Suprapubic skin (tissue), 4 donors: ENCODE measurements around the gene ADI1. TPM values are rescaled to one million over a fixed set of nuclear protein-coding genes. Genes with fewer than 3 reads are reported as not detected.

ENCODE experiments used
- DNase-seq, 2 donors: peaks; one replicate each; pipeline ENCODE4 v3.0.0-alpha.2; 2019; ENCODE audit warnings: low spot score in 2 of 2
- H3K27ac ChIP-seq: fragments of 200-600 bp; sonication (generic); one replicate; pipeline ENCODE4 v1.5.1; 2019
- H3K27me3 ChIP-seq: fragments of 200-600 bp; sonication (generic); one replicate; pipeline ENCODE4 v1.5.1; 2019
- H3K36me3 ChIP-seq: fragments of 200-600 bp; sonication (generic); one replicate; pipeline ENCODE4 v1.5.1; 2019
- H3K4me1 ChIP-seq: fragments of 200-600 bp; sonication (generic); one replicate; pipeline ENCODE4 v1.5.1; 2019
- H3K4me3 ChIP-seq: fragments of 200-600 bp; sonication (generic); one replicate; pipeline ENCODE4 v1.5.1; 2019; ENCODE audit warnings: mild to moderate bottlenecking
- H3K9me3 ChIP-seq: fragments of 200-600 bp; sonication (generic); one replicate; pipeline ENCODE4 v1.5.1; 2019
- CTCF ChIP-seq, 2 donors: fragments of 200-600 bp in 1 of 2; fragments of 450-650 bp in 1 of 2; sonication (generic) in 1 of 2; IDR thresholded peaks; one replicate each; pipeline ENCODE4 v1.5.1; 2016 to 2019; ENCODE audit warnings: antibody characterized with exemption in 2 of 2, mild to moderate bottlenecking in 1 of 2, moderate library complexity in 1 of 2
- EP300 ChIP-seq: sonication (generic); formaldehyde crosslinking; IDR thresholded peaks from one replicate; pipeline ENCODE4 v1.6.1; 2017; ENCODE audit warnings: antibody characterized with exemption
- POLR2A ChIP-seq, 2 donors: fragments of 450-650 bp; IDR thresholded peaks; one replicate each; pipeline ENCODE4 v1.6.1; 2017; ENCODE audit warnings: antibody characterized with exemption in 2 of 2, mild to moderate bottlenecking in 2 of 2, moderate library complexity in 2 of 2
- POLR2AphosphoS5 ChIP-seq, 3 donors: sonication (generic); formaldehyde crosslinking; IDR thresholded peaks; one replicate each; pipeline ENCODE4 v1.6.1; 2017; ENCODE audit warnings: antibody characterized with exemption in 3 of 3
- WGBS: methylation state at CpG from one replicate; pipeline ENCODE4 v1.1.5; 2018; 5-methylcytosine and 5-hydroxymethylcytosine counted together
- total RNA-seq, 4 donors: library from RNA; depleted of rRNA; stranded (reverse); fragments of >200 nt; gene quantifications; one replicate each; pipeline ENCODE4 v1.1.0, GENCODE V29; 2016

The ADI1 gene
- total RNA-seq, 4 donors from 2014 or later, result 39.2 to 54.4 (median 45.4) TPM

- WGBS, result 82% methylated on average over 9 of the region's 9 CpGs
- peaks cover 69% of the 10 kb centered on the region for H3K36me3 ChIP-seq
- no peak for TF ChIP-seq EP300
- no peak for TF ChIP-seq POLR2AphosphoS5 (IDR thresholded peaks at IDR 0.05)
- no peak for TF ChIP-seq POLR2A (IDR thresholded peaks at IDR 0.05)
- TF ChIP-seq CTCF (IDR thresholded peaks at IDR 0.05), result no peak
- peaks cover 5% of the 10 kb centered on the region for H3K4me1 ChIP-seq
- H3K4me3 ChIP-seq, result no peak overlapping the region
- DNase-seq, result no peak
- H3K9me3 ChIP-seq, result no peaks in the 10 kb centered on the region
- H3K27me3 ChIP-seq, result no peaks in the 10 kb centered on the region
- H3K27ac ChIP-seq, result no peak overlapping the region
These were observed 71.5 kb downstream of the ADI1 start for GRCh38 chr2:3447789-3448317.

Other genes with a start within 250 kb of the ADI1 start
- gene EIPR1, start 141.7 kb downstream of the ADI1 start, total RNA-seq, result 10 to 100 TPM; 29.0 to 37.5 (median 30.7) TPM
- gene TRAPPC12, start 139.8 kb downstream of the ADI1 start, total RNA-seq, result 100 to 1,000 TPM in 3 of 4 donors, 10 to 100 TPM in 1; 90.2 to 248 (median 157) TPM
- gene RNASEH1, start 38.8 kb upstream of the ADI1 start, total RNA-seq, result 10 to 100 TPM in 3 of 4 donors, 1 to 10 TPM in 1; 9.8 to 18.1 (median 15.4) TPM
- 1,000 to 10,000 TPM; 1,595 to 3,203 (median 2,542) TPM for gene RPS7, start 55.7 kb upstream of the ADI1 start, total RNA-seq
- gene COLEC11, start 75.6 kb upstream of the ADI1 start, total RNA-seq, result under 1 TPM in 2 of 4 donors, not detected in 2; 0.39 to 0.68 TPM
- not detected for gene ALLC, start 138.7 kb upstream of the ADI1 start, total RNA-seq
- 1 to 10 TPM in 1 of 4 donors, not detected in 3; 1.0 TPM for gene DCDC2C, start 184.0 kb upstream of the ADI1 start, total RNA-seq